Measurements from ENCODE around the gene EFNA4. TPM values are rescaled to one million over a fixed set of nuclear protein-coding genes. Genes with fewer than 3 reads are reported as not detected.

The EFNA4 gene
- total and polyA plus RNA-seq, 9 of the 15 experiments (the other 6 are each of a cell fraction or from before 2014, with no cell fraction given): 0.68 to 7.4 (median 6.1) TPM

DNA sequence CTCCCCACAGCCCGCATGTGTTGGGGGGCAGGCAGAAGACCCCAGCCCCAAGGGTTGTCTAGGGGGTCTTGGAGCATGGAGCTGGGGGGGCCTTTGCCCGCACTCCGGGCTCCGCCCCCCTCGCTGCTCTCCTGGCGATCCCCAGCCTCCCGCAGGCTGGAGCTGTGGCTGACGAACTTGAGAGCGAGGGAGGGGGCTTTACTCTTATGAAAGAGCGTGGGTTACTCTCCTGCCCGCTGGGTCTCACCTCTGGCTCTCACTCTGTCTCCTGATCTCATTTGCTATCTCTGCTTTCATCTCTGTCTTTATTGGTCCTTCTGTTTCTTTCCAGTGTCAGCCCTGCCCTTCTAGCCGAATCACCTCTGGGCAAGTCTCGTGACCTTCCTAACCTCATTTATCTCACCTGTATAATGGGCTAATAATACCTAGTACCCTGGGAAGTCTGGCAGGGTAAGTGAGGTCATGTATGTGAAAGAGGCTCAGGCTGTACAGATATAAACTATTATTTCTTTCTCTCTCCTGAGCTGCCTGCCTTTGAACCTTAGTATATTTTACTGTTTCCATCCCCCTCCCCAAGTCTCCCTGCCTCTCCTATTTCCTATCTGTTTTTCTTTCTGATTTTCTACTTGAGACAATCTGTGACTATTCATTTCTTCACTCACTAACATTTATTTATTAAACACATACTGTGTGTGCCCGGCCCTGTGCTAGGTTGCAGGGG, 731 bp downstream of the EFNA4 start (continued):
- TF ChIP-seq EGR1 (conservative IDR thresholded peaks at IDR 0.05): peak; percentile 24
- TF ChIP-seq SLC30A9 (CRISPR knock-in tag; IDR thresholded peaks at IDR 0.05): no peak
- TF ChIP-seq ERF (CRISPR knock-in tag; IDR thresholded peaks at IDR 0.05): no peak
- TF ChIP-seq, protein P1, sequence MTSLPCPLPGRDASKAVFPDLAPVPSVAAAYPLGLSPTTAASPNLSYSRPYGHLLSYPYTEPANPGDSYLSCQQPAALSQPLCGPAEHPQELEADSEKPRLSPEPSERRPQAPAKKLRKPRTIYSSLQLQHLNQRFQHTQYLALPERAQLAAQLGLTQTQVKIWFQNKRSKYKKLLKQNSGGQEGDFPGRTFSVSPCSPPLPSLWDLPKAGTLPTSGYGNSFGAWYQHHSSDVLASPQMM (CRISPR knock-in tag; IDR thresholded peaks at IDR 0.05): no peak
- TF ChIP-seq ETS2 (tag; IDR thresholded peaks at IDR 0.05; ENCODE audit: borderline replicate concordance, poor library complexity, severe bottlenecking): no peak
- TF ChIP-seq ZNF695 (CRISPR knock-in tag; IDR thresholded peaks at IDR 0.05): no peak
- peak; percentile 62; the same call in 1 of the 2 replicates for TF ChIP-seq MTA1 (IDR thresholded peaks at IDR 0.05; ENCODE audit: borderline replicate concordance)
- TF ChIP-seq FOXA3 (CRISPR knock-in tag; conservative IDR thresholded peaks at IDR 0.05 in 1 of 2, IDR thresholded peaks at IDR 0.05 in 1 of 2): no peak
- no peak for TF ChIP-seq FOXK1 (CRISPR knock-in tag; IDR thresholded peaks at IDR 0.05; ENCODE audit: borderline replicate concordance)
- no peak for TF ChIP-seq KLF13 (tag; IDR thresholded peaks at IDR 0.05; ENCODE audit: borderline replicate concordance, low read depth)
- TF ChIP-seq GATA2 (CRISPR knock-in tag; IDR thresholded peaks at IDR 0.05): 0 out of 2 replicates have a peak, but pooled peaks have one; percentile 14
- TF ChIP-seq, protein P2, sequence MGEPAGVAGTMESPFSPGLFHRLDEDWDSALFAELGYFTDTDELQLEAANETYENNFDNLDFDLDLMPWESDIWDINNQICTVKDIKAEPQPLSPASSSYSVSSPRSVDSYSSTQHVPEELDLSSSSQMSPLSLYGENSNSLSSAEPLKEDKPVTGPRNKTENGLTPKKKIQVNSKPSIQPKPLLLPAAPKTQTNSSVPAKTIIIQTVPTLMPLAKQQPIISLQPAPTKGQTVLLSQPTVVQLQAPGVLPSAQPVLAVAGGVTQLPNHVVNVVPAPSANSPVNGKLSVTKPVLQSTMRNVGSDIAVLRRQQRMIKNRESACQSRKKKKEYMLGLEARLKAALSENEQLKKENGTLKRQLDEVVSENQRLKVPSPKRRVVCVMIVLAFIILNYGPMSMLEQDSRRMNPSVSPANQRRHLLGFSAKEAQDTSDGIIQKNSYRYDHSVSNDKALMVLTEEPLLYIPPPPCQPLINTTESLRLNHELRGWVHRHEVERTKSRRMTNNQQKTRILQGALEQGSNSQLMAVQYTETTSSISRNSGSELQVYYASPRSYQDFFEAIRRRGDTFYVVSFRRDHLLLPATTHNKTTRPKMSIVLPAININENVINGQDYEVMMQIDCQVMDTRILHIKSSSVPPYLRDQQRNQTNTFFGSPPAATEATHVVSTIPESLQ (CRISPR knock-in tag; IDR thresholded peaks at IDR 0.05): no peak
- no peak for TF ChIP-seq PCBP1 (IDR thresholded peaks at IDR 0.05; ENCODE audit: low read depth, low read length, poor library complexity, severe bottlenecking)
- no peak for TF ChIP-seq HOXB6 (CRISPR knock-in tag; IDR thresholded peaks at IDR 0.05; ENCODE audit: borderline replicate concordance)
- TF ChIP-seq, protein P3, sequence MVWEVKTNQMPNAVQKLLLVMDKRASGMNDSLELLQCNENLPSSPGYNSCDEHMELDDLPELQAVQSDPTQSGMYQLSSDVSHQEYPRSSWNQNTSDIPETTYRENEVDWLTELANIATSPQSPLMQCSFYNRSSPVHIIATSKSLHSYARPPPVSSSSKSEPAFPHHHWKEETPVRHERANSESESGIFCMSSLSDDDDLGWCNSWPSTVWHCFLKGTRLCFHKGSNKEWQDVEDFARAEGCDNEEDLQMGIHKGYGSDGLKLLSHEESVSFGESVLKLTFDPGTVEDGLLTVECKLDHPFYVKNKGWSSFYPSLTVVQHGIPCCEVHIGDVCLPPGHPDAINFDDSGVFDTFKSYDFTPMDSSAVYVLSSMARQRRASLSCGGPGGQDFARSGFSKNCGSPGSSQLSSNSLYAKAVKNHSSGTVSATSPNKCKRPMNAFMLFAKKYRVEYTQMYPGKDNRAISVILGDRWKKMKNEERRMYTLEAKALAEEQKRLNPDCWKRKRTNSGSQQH (CRISPR knock-in tag; IDR thresholded peaks at IDR 0.05): no peak
- TF ChIP-seq, protein P4, sequence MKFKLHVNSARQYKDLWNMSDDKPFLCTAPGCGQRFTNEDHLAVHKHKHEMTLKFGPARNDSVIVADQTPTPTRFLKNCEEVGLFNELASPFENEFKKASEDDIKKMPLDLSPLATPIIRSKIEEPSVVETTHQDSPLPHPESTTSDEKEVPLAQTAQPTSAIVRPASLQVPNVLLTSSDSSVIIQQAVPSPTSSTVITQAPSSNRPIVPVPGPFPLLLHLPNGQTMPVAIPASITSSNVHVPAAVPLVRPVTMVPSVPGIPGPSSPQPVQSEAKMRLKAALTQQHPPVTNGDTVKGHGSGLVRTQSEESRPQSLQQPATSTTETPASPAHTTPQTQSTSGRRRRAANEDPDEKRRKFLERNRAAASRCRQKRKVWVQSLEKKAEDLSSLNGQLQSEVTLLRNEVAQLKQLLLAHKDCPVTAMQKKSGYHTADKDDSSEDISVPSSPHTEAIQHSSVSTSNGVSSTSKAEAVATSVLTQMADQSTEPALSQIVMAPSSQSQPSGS (CRISPR knock-in tag; IDR thresholded peaks at IDR 0.05): no peak
- no peak for TF ChIP-seq SMC3 (conservative IDR thresholded peaks at IDR 0.05; ENCODE audit: insufficient read depth, low read depth, low read length)
- TF ChIP-seq, protein P5, sequence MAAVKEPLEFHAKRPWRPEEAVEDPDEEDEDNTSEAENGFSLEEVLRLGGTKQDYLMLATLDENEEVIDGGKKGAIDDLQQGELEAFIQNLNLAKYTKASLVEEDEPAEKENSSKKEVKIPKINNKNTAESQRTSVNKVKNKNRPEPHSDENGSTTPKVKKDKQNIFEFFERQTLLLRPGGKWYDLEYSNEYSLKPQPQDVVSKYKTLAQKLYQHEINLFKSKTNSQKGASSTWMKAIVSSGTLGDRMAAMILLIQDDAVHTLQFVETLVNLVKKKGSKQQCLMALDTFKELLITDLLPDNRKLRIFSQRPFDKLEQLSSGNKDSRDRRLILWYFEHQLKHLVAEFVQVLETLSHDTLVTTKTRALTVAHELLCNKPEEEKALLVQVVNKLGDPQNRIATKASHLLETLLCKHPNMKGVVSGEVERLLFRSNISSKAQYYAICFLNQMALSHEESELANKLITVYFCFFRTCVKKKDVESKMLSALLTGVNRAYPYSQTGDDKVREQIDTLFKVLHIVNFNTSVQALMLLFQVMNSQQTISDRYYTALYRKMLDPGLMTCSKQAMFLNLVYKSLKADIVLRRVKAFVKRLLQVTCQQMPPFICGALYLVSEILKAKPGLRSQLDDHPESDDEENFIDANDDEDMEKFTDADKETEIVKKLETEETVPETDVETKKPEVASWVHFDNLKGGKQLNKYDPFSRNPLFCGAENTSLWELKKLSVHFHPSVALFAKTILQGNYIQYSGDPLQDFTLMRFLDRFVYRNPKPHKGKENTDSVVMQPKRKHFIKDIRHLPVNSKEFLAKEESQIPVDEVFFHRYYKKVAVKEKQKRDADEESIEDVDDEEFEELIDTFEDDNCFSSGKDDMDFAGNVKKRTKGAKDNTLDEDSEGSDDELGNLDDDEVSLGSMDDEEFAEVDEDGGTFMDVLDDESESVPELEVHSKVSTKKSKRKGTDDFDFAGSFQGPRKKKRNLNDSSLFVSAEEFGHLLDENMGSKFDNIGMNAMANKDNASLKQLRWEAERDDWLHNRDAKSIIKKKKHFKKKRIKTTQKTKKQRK (IDR thresholded peaks at IDR 0.05; ENCODE audit: borderline replicate concordance, low read depth, low read length): no peak

Data from K562 (cell line).